Heart left ventricle (tissue), 16 donors: ENCODE measurements around the gene RAPGEF5. TPM values are rescaled to one million over a fixed set of nuclear protein-coding genes. Genes with fewer than 3 reads are reported as not detected.

ENCODE experiments used
- ATAC-seq, 4 donors: fragments of 200-7000 bp; cut with Tn5 transposase; one replicate each; pipeline ENCODE4 v1.9.1; 2020 to 2022; ENCODE audit warnings: moderate library complexity in 4 of 4, mild to moderate bottlenecking in 3 of 4, moderate number of reproducible peaks in 1 of 4
- DNase-seq, 5 donors: peaks; one replicate each; pipeline ENCODE4 v3.0.0-alpha.2; 2020
- H3K27ac ChIP-seq, 12 donors: fragments of 200-600 bp; sonication (generic) in 4 of 12; one replicate each; pipeline versions ENCODE4 v1.5.0 to v1.8.0; 2016 to 2022; ENCODE audit warnings: mild to moderate bottlenecking in 2 of 12
- H3K27me3 ChIP-seq, 9 donors: fragments of 200-600 bp; sonication (generic) in 2 of 9; one replicate each; pipeline versions ENCODE4 v1.5.1 to v1.8.0; 2016 to 2022; ENCODE audit warnings: mild to moderate bottlenecking in 3 of 9
- H3K36me3 ChIP-seq, 9 donors: fragments of 200-600 bp; sonication (generic) in 2 of 9; one replicate each; pipeline versions ENCODE4 v1.5.0 to v1.8.0; 2018 to 2022; ENCODE audit warnings: mild to moderate bottlenecking in 2 of 9
- H3K4me1 ChIP-seq, 12 donors: fragments of 200-600 bp; sonication (generic) in 4 of 12; one replicate each; pipeline versions ENCODE4 v1.5.0 to v1.8.0; 2016 to 2022; ENCODE audit warnings: mild to moderate bottlenecking in 3 of 12
- H3K4me3 ChIP-seq, 12 donors: fragments of 200-600 bp; sonication (generic) in 4 of 12; one replicate each; pipeline versions ENCODE4 v1.5.0 to v1.8.0; 2017 to 2022; ENCODE audit warnings: mild to moderate bottlenecking in 9 of 12, moderate library complexity in 4 of 12
- H3K9me3 ChIP-seq, 12 donors: fragments of 200-600 bp; sonication (generic) in 4 of 12; one replicate each; pipeline versions ENCODE4 v1.5.0 to v1.8.0; 2016 to 2022; ENCODE audit warnings: mild to moderate bottlenecking in 1 of 12
- POLR2A ChIP-seq, 2 donors: fragments of 450-650 bp; IDR thresholded peaks; one replicate each; pipeline ENCODE4 v1.6.1; 2017; ENCODE audit warnings: antibody characterized with exemption in 2 of 2, mild to moderate bottlenecking in 2 of 2, moderate library complexity in 2 of 2
- WGBS, 4 donors: extraction: QIAGEN DNeasy Blood & Tissue Kit in 2 of 4; methylation state at CpG; one replicate each; pipeline versions ENCODE4 v1.1.5 to v1.1.7; 2013 to 2018; 5-methylcytosine and 5-hydroxymethylcytosine counted together
- intact Hi-C, 10 donors: fragments of 100-400 bp; cut with DNase I; formaldehyde crosslinking; loops; one replicate each; pipeline versions ENCODE4 v1.11.1 to v1.14.2; 2022
- polyA plus RNA-seq, 2 donors: library from polyadenylated mRNA; stranded (reverse); fragments of 200-250 nt; gene quantifications; one replicate each; pipeline ENCODE4 v1.2.3, GENCODE V29; 2013
- total RNA-seq, 9 donors: library from RNA; depleted of rRNA in 2 of 9; stranded (reverse); fragments of >200 nt in 2 of 9; fragmentation: NEBNext Ultra II Directional in 3 of 9; extraction: Animal tissue kit (Norgen Biotek cat#: 25700) in 3 of 9; gene quantifications; one replicate each; pipeline versions ENCODE4 v1.1.0 to v1.2.4, GENCODE V29; 2016 to 2023
- TF ChIP-seq, protein P1 (sequence below), 12 donors: fragments of 200-600 bp; sonication (generic) in 4 of 12; IDR thresholded peaks; one replicate each; pipeline versions ENCODE4 v1.5.0 to v1.8.0; 2018 to 2022; ENCODE audit warnings: antibody characterized with exemption in 12 of 12, mild to moderate bottlenecking in 5 of 12
- donor health status: ischemic (EF 13 %, LVEDD 7.1; RV severe dilation, severe dysfunction).
- donor health status: healthy with polysubstance abuse.
- donor health status: DM: no; HTN: yes; CAD: no.
- donor health status: DM: no; HTN: no; CAD: no.
- donor health status: ischemic (EF 25% LVEDD 6.9; RV normal size, moderate dysfunction).
- donor health status: ischemic (EF 25% LVEDD 5.7; RV mildly dilated, moderate dysfunction).
- donor health status: healthy.
- donor health status: DM: yes; HTN: yes; CAD: no.
- donor health status: ischemic (EF 35%, LVEDD 5.7; RV mildly dilated, moderate dysfunction).
- donor health status: nonischemic (EF 11% LVEDD 7.7; RV severe dilation, severe dysfunction).
- donor health status: DM: yes; HTN: yes; CAD: no.
- donor health status: PGD.
- donor health status: ischemic (EF 29% LVEDD 5.4; RV normal size, mild dysfunction).
- donor health status: nonischemic (EF 23%, LVEDD 6.1; RV moderate dilation, normal function).

RAPGEF5 gene
- total and polyA plus RNA-seq, 11 donors: 3.9 to 37.9 (median 15.3) TPM

DNA sequence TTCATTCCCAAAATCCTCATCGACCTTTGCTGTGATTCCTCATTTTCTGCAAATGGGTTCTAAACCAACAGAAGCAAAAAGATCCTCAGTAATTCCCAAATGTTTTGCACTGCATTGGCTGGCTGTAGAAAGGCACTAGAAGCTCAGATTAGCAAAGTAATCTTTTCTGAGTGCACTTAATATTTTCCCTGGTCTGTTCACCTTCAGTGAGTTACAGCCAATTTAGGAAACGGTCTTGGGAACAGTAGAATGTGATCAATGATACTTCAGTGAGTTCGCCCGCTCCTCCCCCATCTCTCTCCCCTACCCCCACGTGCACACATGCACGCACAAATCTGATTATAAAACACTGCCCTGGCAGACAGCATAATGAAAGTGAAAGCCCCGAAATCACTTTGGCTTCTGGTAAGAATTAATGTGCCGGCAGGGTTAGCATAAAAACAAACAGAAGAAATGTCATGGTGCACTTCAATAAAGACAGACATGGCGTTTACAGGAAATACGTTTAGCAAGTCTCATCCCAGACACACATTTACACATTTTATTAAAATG lies 209.9 kb downstream of the RAPGEF5 start:
- H3K27me3 ChIP-seq: no peaks in the 10 kb centered on the region
- H3K9me3 ChIP-seq: no peaks in the 10 kb centered on the region
- TF ChIP-seq POLR2A (IDR thresholded peaks at IDR 0.05): no peak
- DNase-seq (no peak), ATAC-seq (peak in 1 of 4 donors; percentile 38)
- whole genome bisulfite sequencing, 4 donors: 57 to 82% (median 68%) methylated on average over 10 of the region's 10 CpGs
- intact Hi-C loops: no loop called here
- H3K4me3 ChIP-seq: peak overlapping the region in 3 of 12 donors; percentile 4 to 19 (median 9)
- peak overlapping the region in 1 of 12 donors; percentile 25 for H3K27ac ChIP-seq
- H3K4me1 ChIP-seq: peaks cover 0 to 5% (median 0%) of the 10 kb centered on the region in 12 donors
- peaks cover 0 to 98% (median 10%) of the 10 kb centered on the region in 9 donors for H3K36me3 ChIP-seq

DNA sequence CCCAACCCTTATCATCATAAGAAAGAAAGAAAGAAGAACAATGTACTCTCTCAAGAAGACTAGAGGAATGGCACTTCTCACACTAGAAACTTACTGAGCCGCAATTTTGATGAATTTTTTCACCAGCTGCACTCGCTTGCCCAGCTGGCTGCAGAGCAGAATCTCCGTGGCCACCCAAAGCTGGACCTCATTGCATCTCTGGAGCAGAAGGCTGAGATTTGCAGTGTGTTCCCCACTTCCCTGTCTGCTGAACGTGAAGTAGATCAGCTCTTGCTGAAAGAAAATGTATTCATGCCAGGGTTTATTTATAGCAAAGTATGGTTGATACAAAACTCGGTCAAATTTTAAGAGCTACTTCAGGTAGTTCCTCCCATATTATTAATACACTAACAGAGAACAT lies 212.0 kb downstream of the RAPGEF5 start:
- H3K9me3 ChIP-seq: no peaks in the 10 kb centered on the region
- H3K27ac ChIP-seq: no peak overlapping the region
- no peak overlapping the region for H3K4me3 ChIP-seq
- no peak for DNase-seq
- no peak for TF ChIP-seq POLR2A (IDR thresholded peaks at IDR 0.05)
- TF ChIP-seq, protein P1, sequence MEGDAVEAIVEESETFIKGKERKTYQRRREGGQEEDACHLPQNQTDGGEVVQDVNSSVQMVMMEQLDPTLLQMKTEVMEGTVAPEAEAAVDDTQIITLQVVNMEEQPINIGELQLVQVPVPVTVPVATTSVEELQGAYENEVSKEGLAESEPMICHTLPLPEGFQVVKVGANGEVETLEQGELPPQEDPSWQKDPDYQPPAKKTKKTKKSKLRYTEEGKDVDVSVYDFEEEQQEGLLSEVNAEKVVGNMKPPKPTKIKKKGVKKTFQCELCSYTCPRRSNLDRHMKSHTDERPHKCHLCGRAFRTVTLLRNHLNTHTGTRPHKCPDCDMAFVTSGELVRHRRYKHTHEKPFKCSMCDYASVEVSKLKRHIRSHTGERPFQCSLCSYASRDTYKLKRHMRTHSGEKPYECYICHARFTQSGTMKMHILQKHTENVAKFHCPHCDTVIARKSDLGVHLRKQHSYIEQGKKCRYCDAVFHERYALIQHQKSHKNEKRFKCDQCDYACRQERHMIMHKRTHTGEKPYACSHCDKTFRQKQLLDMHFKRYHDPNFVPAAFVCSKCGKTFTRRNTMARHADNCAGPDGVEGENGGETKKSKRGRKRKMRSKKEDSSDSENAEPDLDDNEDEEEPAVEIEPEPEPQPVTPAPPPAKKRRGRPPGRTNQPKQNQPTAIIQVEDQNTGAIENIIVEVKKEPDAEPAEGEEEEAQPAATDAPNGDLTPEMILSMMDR (IDR thresholded peaks at IDR 0.05): no peak
- intact Hi-C loops: no loop called here
- WGBS, 4 donors: 56 to 66% (median 64%) methylated on average over 5 of the region's 5 CpGs
- ATAC-seq: no peak
- H3K4me1 ChIP-seq: peaks cover 0 to 5% (median 0%) of the 10 kb centered on the region in 12 donors
- H3K36me3 ChIP-seq: peaks cover 0 to 99% (median 24%) of the 10 kb centered on the region in 9 donors
- H3K27me3 ChIP-seq: no peaks in the 10 kb centered on the region

DNA sequence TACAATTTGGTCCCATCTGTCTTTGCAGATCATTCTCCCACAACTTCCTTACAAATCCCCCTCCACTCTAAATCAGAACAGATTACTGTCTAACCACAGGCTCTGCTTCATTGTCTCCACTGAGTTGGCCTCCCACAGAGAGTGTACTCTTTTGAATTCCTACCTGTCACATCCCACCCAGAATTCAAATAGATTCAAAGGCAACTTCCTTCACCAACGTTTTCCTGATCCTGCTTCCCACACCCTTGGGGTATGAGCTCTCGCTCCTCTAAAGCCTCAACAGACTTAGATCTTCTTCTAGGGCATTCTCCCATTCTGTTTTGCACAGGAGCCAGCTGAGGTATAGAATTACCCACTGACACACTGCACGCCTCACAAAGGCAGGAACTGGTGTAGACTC lies 213.5 kb downstream of the RAPGEF5 start:
- Histone ChIP-seq H3K27ac (no peak overlapping the region), H3K36me3 (peaks cover 0 to 99% (median 39%) of the 10 kb centered on the region in 9 donors), H3K4me3 (no peak overlapping the region), H3K9me3 (no peaks in the 10 kb centered on the region), H3K4me1 (peaks cover 0 to 5% (median 0%) of the 10 kb centered on the region in 12 donors), H3K27me3 (no peaks in the 10 kb centered on the region)
- DNase-seq: no peak
- ATAC-seq: no peak
- intact Hi-C loops: no loop called here
- TF ChIP-seq, protein P1 (IDR thresholded peaks at IDR 0.05): no peak
- no peak for TF ChIP-seq POLR2A (IDR thresholded peaks at IDR 0.05)
- WGBS, 4 donors: 76 to 89% (median 83%) methylated on average over 3 of the region's 3 CpGs

DNA sequence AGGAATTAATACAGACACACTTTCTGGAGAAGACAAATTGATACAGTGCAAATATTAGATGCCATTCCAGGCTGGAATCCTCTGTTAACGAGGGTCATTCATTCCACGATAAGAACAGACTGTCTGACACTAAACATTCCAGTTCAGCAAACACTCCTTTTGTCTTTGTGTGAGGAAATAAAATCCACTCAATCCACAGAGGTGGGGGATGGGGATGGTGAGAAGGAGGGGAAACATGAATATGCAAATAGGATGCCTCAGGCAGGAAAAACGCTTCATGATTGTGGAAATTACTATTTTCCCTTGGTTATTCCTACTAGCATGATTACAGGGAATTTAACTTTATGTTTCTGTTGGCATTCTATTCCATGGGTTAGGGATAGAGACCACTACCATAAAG lies 214.4 kb downstream of the RAPGEF5 start:
- no peak overlapping the region for H3K4me3 ChIP-seq
- no peak overlapping the region for H3K27ac ChIP-seq
- H3K36me3 ChIP-seq: peaks cover 0 to 98% (median 39%) of the 10 kb centered on the region in 9 donors
- H3K27me3 ChIP-seq: no peaks in the 10 kb centered on the region
- H3K9me3 ChIP-seq: no peaks in the 10 kb centered on the region
- no peak for TF ChIP-seq POLR2A (IDR thresholded peaks at IDR 0.05)
- TF ChIP-seq, protein P1 (IDR thresholded peaks at IDR 0.05): no peak
- WGBS, 4 donors: 54 to 69% (median 56%) methylated on average over 3 of the region's 3 CpGs
- ATAC-seq (no peak), DNase-seq (no peak)
- peaks cover 0 to 3% (median 0%) of the 10 kb centered on the region in 12 donors for H3K4me1 ChIP-seq
- intact Hi-C loops: no loop called here

DNA sequence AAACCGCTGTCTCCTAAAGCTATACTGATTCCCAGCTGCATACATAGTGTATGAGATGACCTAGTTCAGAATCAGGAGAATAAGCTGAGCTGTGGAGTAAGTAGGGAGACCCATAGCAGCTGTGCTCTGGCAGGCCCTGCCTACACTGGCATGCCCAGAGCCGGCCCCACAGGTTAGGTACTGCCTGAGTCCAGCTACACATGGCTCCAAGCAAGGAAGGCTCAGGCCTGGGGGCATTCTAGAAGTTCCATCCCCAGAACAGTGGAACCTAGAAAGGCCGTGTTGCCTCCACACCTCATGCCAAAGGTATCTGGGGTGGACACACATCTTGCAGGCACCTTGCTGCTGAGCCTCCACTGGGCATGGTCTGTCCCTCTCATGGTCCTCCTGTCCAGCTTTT lies 215.6 kb downstream of the RAPGEF5 start:
- Histone ChIP-seq H3K9me3 (no peaks in the 10 kb centered on the region), H3K27me3 (no peaks in the 10 kb centered on the region), H3K4me1 (no peaks in the 10 kb centered on the region), H3K4me3 (no peak overlapping the region), H3K36me3 (peaks cover 0 to 98% (median 39%) of the 10 kb centered on the region in 9 donors), H3K27ac (no peak overlapping the region)
- no peak for DNase-seq
- intact Hi-C loops: no loop called here
- ATAC-seq: no peak
- WGBS, 4 donors: 90 to 97% (median 93%) methylated on average over 3 of the region's 3 CpGs
- TF ChIP-seq, protein P1 (IDR thresholded peaks at IDR 0.05): no peak
- TF ChIP-seq POLR2A (IDR thresholded peaks at IDR 0.05): no peak
